T-cell (primary cell): Measurements from ENCODE around the gene APC. TPM values are rescaled to one million over a fixed set of nuclear protein-coding genes. Genes with fewer than 3 reads are reported as not detected.

Source experiments
- ATAC-seq, 4 experiments: fragments of 200-7000 bp in 3 of 4; fragments of 150-1000 bp in 1 of 4; cut with Tn5 transposase; replicated peaks in 1 of 4; 1 replicate in 3 of 4; 2 replicates in 1 of 4; pipeline ENCODE4 v1.10.0; 2021; ENCODE audit warnings: moderate library complexity in 3 of 4, mild to moderate bottlenecking in 2 of 4, moderate number of reproducible peaks in 1 of 4
- CTCF ChIA-PET, 2 donors: fragments of 300-600 bp; sonication (Branson Sonifier 250); formaldehyde crosslinking; loops; one replicate each; lab custom pipeline; 2022; ENCODE audit warnings: antibody characterized with exemption in 2 of 2; lab: Charles Lee
- POLR2A ChIA-PET, 2 donors: fragments of 300-600 bp; sonication (Branson Sonifier 250); formaldehyde crosslinking; loops; one replicate each; lab custom pipeline; 2022; ENCODE audit warnings: antibody characterized with exemption in 2 of 2; lab: Charles Lee
- DNase-seq, 35 experiments: peaks; one replicate each; pipeline versions ENCODE4 v3.0.0 to v3.0.0-alpha.2; 2013 to 2023
- H3K27ac ChIP-seq: one replicate; pipeline ENCODE4 v1.5.1; 2013; ENCODE audit warnings: low read length
- H3K27me3 ChIP-seq, 2 experiments: replicated peaks in 1 of 2; 1 replicate in 1 of 2; 2 replicates in 1 of 2; pipeline versions ENCODE4 v1.6.1 to v1.7.0; 2013; ENCODE audit warnings: low read length in 1 of 2, mixed read lengths in 1 of 2; ENCODE audit not compliant: control insufficient read depth in 2 of 2, insufficient read depth in 2 of 2; ENCODE audit errors: extremely low read depth in 1 of 2
- H3K36me3 ChIP-seq, 2 donors: 1 replicate in 1 of 2; 2 replicates in 1 of 2; pipeline versions ENCODE4 v1.6.1 to v1.7.0; 2013; ENCODE audit warnings: low read length in 1 of 2; ENCODE audit not compliant: control insufficient read depth in 2 of 2, insufficient read depth in 1 of 2; ENCODE audit errors: extremely low read depth in 1 of 2
- H3K4me1 ChIP-seq, 2 experiments: 1 replicate in 1 of 2; 2 replicates in 1 of 2; pipeline versions ENCODE4 v1.6.1 to v1.7.0; 2013; ENCODE audit warnings: low read length in 2 of 2, mixed read lengths in 1 of 2; ENCODE audit not compliant: insufficient read depth in 2 of 2, control insufficient read depth in 1 of 2; ENCODE audit errors: extremely low read depth in 1 of 2
- H3K4me3 ChIP-seq, 2 donors: 1 replicate in 1 of 2; 2 replicates in 1 of 2; pipeline versions ENCODE4 v1.5.1 to v1.7.0; 2013; ENCODE audit warnings: mild to moderate bottlenecking in 2 of 2, low read length in 1 of 2, moderate library complexity in 1 of 2; ENCODE audit not compliant: control insufficient read depth in 1 of 2; ENCODE audit errors: extremely low read depth in 1 of 2
- H3K9me3 ChIP-seq: 2 replicates; pipeline ENCODE4 v1.7.0; 2013
- H3K27ac Mint-ChIP-seq, 2 donors: one replicate each; pipeline ENCODE4 v1.8.0; 2020 to 2021; ENCODE audit warnings: mild to moderate bottlenecking in 2 of 2, mixed read lengths in 2 of 2
- H3K27me3 Mint-ChIP-seq, 2 donors: one replicate each; pipeline ENCODE4 v1.8.0; 2021 to 2022; ENCODE audit warnings: mixed read lengths in 2 of 2
- H3K36me3 Mint-ChIP-seq: one replicate; pipeline ENCODE4 v1.8.0; 2021; ENCODE audit warnings: mixed read lengths
- H3K4me1 Mint-ChIP-seq, 3 donors: one replicate each; pipeline ENCODE4 v1.8.0; 2020 to 2022; ENCODE audit warnings: mixed read lengths in 3 of 3, mild to moderate bottlenecking in 1 of 3
- H3K4me3 Mint-ChIP-seq, 3 donors: one replicate each; pipeline ENCODE4 v1.8.0; 2020 to 2022; ENCODE audit warnings: mild to moderate bottlenecking in 3 of 3, mixed read lengths in 3 of 3, moderate library complexity in 3 of 3
- H3K9me3 Mint-ChIP-seq, 3 donors: one replicate each; pipeline ENCODE4 v1.8.0; 2020 to 2022; ENCODE audit warnings: mixed read lengths in 3 of 3
- WGBS: methylation state at CpG from one replicate; pipeline ENCODE4 v1.1.5; 2013; ENCODE audit warnings: missing lambda C conversion rate; ENCODE audit not compliant: insufficient coverage; 5-methylcytosine and 5-hydroxymethylcytosine counted together
- total RNA-seq, 35 experiments: library from RNA in 6 of 35; stranded (reverse) in 6 of 35; fragments of 120-200 nt in 1 of 35; gene quantifications; one replicate each; pipeline versions ENCODE4 v1.2.1 to v1.2.4 and lab custom pipeline; 2013 to 2026

Gene APC
- total RNA-seq, 5 donors from 2014 or later (not counting 1 experiment from before 2014, with no cell fraction given): 33.0 to 45.0 (median 39.7) TPM

DNA sequence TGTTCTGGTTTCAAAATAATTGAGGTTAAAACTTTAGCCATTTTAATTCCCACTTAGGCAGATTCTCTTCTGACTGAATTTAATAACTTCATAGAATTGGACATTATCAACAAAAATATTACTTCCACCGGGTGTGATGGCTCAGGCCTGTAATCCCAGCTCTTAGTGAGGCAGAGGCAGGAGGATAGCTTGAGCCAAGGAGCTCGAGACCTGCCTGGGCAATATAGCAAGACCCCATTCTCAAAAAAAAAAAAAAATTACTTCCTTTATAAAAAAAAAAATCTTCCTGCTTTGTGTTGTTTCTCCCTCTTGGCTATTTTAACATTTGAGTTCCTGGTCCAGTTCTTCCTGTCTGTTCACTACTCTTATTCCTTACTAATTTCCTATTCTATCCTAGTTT, 18.0 kb downstream of the APC start:
- no peak for ATAC-seq
- no peaks in the 10 kb centered on the region for H3K9me3 ChIP-seq
- Mint-ChIP-seq H3K4me1 (peaks cover 12 to 19% (median 17%) of the 10 kb centered on the region in 3 donors), H3K9me3 (no peaks in the 10 kb centered on the region), H3K27me3 (no peaks in the 10 kb centered on the region), H3K27ac (peak overlapping the region; percentile 51 to 72), H3K36me3 (peaks cover 9% of the 10 kb centered on the region), H3K4me3 (no peak overlapping the region)
- H3K27me3 ChIP-seq: no peaks in the 10 kb centered on the region
- ChIA-PET POLR2A (interaction anchor here in 1 of 2 donors (0.7 kb wide), 1 partner anchor 107 kb away, joined by 6 read pairs; no protein-coding TSS in a partner anchor), CTCF (interaction anchor here (0.6 to 0.7 kb wide), 6 partner anchors 9 to 388 kb away, joined by 3 to 5 read pairs (median 3); no protein-coding TSS in a partner anchor)
- H3K27ac ChIP-seq: no peak overlapping the region
- H3K4me3 ChIP-seq: no peak overlapping the region
- DNase-seq: no peak
- WGBS: no CpG with 5 or more reads among the region's 2 CpGs
- H3K36me3 ChIP-seq: peaks cover 0 to 7% of the 10 kb centered on the region in 2 donors
- H3K4me1 ChIP-seq: no peaks in the 10 kb centered on the region

DNA sequence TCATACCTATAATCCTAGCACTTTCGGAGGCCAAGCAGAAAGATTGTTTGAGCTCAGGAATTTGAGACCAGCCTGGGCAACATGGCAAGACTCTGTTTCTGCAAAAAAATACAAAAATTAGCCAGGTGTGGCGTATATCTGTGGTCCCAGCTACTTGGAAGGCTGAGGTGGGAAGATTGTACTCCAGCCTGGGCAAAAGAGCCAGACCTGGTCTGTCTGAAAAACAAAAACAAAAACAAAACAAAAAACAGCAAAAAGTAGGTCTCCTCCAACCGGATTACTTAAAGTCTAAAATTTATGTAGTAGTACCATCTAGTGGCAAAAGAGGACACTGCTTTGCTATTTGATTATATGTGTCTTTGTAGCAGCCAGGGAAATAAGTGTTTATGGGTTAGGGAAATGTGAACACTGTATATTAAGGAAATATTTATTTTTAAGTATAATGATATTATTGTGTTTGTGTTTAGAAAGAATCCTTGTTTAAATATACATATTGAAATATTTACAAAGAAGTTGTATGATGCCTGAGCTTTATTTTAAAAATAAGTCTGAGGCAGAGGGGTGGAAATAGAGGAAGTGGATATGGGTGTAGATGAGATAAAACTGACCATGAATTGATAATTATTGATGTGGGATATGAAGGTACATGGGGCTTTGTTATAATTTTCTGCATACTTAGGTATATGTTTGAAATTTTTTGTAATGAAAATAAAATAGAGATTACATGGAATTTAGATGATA, 20.0 kb downstream of the APC start:
- H3K27me3 Mint-ChIP-seq: no peaks in the 10 kb centered on the region
- H3K4me1 Mint-ChIP-seq: peaks cover 8 to 15% (median 10%) of the 10 kb centered on the region in 3 donors
- H3K9me3 Mint-ChIP-seq: no peaks in the 10 kb centered on the region
- H3K9me3 ChIP-seq: no peaks in the 10 kb centered on the region
- no peaks in the 10 kb centered on the region for H3K27me3 ChIP-seq
- peaks cover 0 to 7% of the 10 kb centered on the region in 2 donors for H3K36me3 ChIP-seq
- ChIA-PET CTCF (interaction anchor here (0.6 to 3.8 kb wide), 37 partner anchors 8 to 1226 kb away, joined by 3 to 64 read pairs (median 5); no protein-coding TSS in a partner anchor), POLR2A (interaction anchor here in 1 of 2 donors (1.3 kb wide), 1 partner anchor 25 kb away, joined by 3 read pairs; no protein-coding TSS in a partner anchor)
- no peak overlapping the region for H3K4me3 ChIP-seq
- ATAC-seq (peak; percentile 58 to 76 (median 64)), DNase-seq (peak in 4 of 35 experiments; percentile 6 to 75 (median 12))
- H3K27ac ChIP-seq: no peak overlapping the region
- 80% methylated on average over 1 of the region's 3 CpGs for WGBS
- peaks cover 15% of the 10 kb centered on the region for H3K36me3 Mint-ChIP-seq
- no peaks in the 10 kb centered on the region for H3K4me1 ChIP-seq
- H3K27ac Mint-ChIP-seq: peak overlapping the region; percentile 69 to 72
- no peak overlapping the region for H3K4me3 Mint-ChIP-seq

DNA sequence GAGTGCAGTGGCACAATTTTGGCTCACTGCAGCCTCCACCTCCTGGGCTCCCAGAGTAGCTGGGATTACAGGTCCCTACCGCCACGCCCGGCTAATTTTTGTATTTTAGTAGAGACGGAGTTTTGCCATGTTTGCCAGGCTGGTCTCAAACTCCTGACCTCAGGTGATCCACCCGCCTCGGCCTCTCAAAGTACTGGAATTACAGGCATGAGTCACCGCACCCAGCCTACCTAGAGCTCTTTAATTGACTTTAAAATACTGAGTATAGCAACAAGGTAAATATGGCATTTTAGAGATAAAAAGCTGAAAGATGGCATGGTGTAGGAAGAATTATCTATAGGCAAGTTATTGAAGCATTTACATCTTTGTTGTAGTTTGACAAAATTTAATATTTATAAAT, 21.0 kb downstream of the APC start:
- CTCF ChIA-PET: interaction anchor here (0.5 to 3.8 kb wide), 16 partner anchors 10 to 583 kb away, joined by 3 to 64 read pairs (median 8); no protein-coding TSS in a partner anchor
- POLR2A ChIA-PET: interaction anchor here (0.6 to 1.3 kb wide), 2 partner anchors 26 to 260 kb away, joined by 3 read pairs; no protein-coding TSS in a partner anchor
- H3K4me3 ChIP-seq: no peak overlapping the region
- Mint-ChIP-seq H3K4me1 (peaks cover 5 to 6% (median 6%) of the 10 kb centered on the region in 3 donors), H3K27ac (no peak overlapping the region), H3K36me3 (peaks cover 15% of the 10 kb centered on the region), H3K9me3 (no peaks in the 10 kb centered on the region), H3K4me3 (no peak overlapping the region), H3K27me3 (no peaks in the 10 kb centered on the region)
- peaks cover 0 to 7% of the 10 kb centered on the region in 2 donors for H3K36me3 ChIP-seq
- no peaks in the 10 kb centered on the region for H3K9me3 ChIP-seq
- H3K27me3 ChIP-seq: no peaks in the 10 kb centered on the region
- WGBS: 80% methylated on average over 1 of the region's 7 CpGs
- no peak overlapping the region for H3K27ac ChIP-seq
- H3K4me1 ChIP-seq: no peaks in the 10 kb centered on the region
- no peak for DNase-seq
- no peak for ATAC-seq

DNA sequence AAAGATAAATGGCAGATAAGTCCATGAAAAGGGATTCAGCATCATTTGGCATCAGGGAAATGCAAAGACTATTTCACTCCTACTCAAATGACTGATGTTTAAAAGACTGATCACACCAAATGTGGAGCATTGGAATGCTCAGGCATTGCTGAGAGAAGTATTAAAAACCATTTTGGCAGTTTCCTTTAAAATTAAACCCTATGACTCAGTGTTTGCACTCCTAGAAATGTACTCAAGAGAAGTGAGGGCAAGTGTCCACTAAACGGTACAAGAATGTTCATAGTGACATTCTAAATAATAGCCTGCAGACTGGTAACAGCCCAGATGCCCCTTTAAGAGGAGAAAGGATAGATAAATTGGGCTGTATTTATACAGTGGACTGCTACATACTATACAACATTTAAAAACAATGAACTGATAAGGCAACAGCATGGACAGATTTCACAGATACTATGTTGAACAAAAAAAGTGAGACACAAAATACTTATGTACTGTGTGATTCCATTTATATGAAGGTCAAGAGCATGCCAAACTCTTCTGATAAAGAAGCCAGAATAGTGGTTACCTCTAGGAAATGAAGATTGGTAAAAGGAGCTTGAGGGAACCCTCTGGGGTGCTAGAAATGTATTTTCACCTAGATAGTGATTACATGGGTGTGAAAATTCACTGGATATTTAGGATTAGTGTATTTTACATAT, 24.6 kb downstream of the APC start:
- H3K9me3 Mint-ChIP-seq: no peaks in the 10 kb centered on the region
- no peaks in the 10 kb centered on the region for H3K27me3 Mint-ChIP-seq
- Histone ChIP-seq H3K4me1 (no peaks in the 10 kb centered on the region), H3K4me3 (no peak overlapping the region), H3K36me3 (peaks cover 0 to 10% of the 10 kb centered on the region in 2 donors), H3K9me3 (no peaks in the 10 kb centered on the region), H3K27me3 (no peaks in the 10 kb centered on the region), H3K27ac (no peak overlapping the region)
- no peak overlapping the region for H3K4me3 Mint-ChIP-seq
- ATAC-seq: no peak
- POLR2A ChIA-PET: interaction anchor here in 1 of 2 donors (0.6 kb wide), 1 partner anchor 1529 kb away, joined by 3 read pairs; no protein-coding TSS in a partner anchor
- CTCF ChIA-PET: interaction anchor here (0.6 to 0.8 kb wide), 3 partner anchors 28 to 740 kb away, joined by 3 read pairs; no protein-coding TSS in a partner anchor
- no CpG with 5 or more reads among the region's 1 CpG for WGBS
- H3K4me1 Mint-ChIP-seq: peaks cover 0 to 3% (median 2%) of the 10 kb centered on the region in 3 donors
- H3K36me3 Mint-ChIP-seq: peaks cover 18% of the 10 kb centered on the region
- no peak overlapping the region for H3K27ac Mint-ChIP-seq
- no peak for DNase-seq

- no peak for DNase-seq
- Mint-ChIP-seq H3K4me1 (no peaks in the 10 kb centered on the region), H3K9me3 (no peaks in the 10 kb centered on the region), H3K4me3 (no peak overlapping the region), H3K27me3 (no peaks in the 10 kb centered on the region), H3K36me3 (peaks cover 22% of the 10 kb centered on the region), H3K27ac (no peak overlapping the region)
- CTCF ChIA-PET: interaction anchor here in 1 of 2 donors (0.6 kb wide), 1 partner anchor 27 kb away, joined by 3 read pairs; no protein-coding TSS in a partner anchor
- Histone ChIP-seq H3K4me3 (no peak overlapping the region), H3K36me3 (peaks cover 0 to 16% of the 10 kb centered on the region in 2 donors), H3K4me1 (no peaks in the 10 kb centered on the region), H3K27ac (no peak overlapping the region), H3K27me3 (no peaks in the 10 kb centered on the region), H3K9me3 (no peaks in the 10 kb centered on the region)
- no peak for ATAC-seq
- POLR2A ChIA-PET: interaction anchor here in 1 of 2 donors (0.6 kb wide), 1 partner anchor 1530 kb away, joined by 3 read pairs; no protein-coding TSS in a partner anchor
- no CpG with 5 or more reads among the region's 1 CpG for WGBS
Measured at GRCh38 chr5:112763165-112763564, 25.5 kb downstream of the APC start.

GRCh38 chr5:112772124-112772523, 34.4 kb downstream of the APC start:
- Histone ChIP-seq H3K9me3 (no peaks in the 10 kb centered on the region), H3K27me3 (no peaks in the 10 kb centered on the region), H3K4me3 (no peak overlapping the region), H3K36me3 (peaks cover 0 to 42% of the 10 kb centered on the region in 2 donors), H3K27ac (no peak overlapping the region), H3K4me1 (no peaks in the 10 kb centered on the region)
- no peak overlapping the region for H3K4me3 Mint-ChIP-seq
- no peak for DNase-seq
- POLR2A ChIA-PET: interaction anchor here in 1 of 2 donors (0.6 to 1.0 kb wide), 3 partner anchors 18 to 165 kb away, joined by 3 to 5 read pairs (median 4); no protein-coding TSS in a partner anchor
- H3K36me3 Mint-ChIP-seq: peaks cover 25% of the 10 kb centered on the region
- ATAC-seq: no peak
- H3K9me3 Mint-ChIP-seq: no peaks in the 10 kb centered on the region
- no peaks in the 10 kb centered on the region for H3K4me1 Mint-ChIP-seq
- no peaks in the 10 kb centered on the region for H3K27me3 Mint-ChIP-seq
- H3K27ac Mint-ChIP-seq: no peak overlapping the region
- CTCF ChIA-PET: interaction anchor here in 1 of 2 donors (0.6 to 1.0 kb wide), 4 partner anchors 15 to 596 kb away, joined by 3 to 5 read pairs (median 4); no protein-coding TSS in a partner anchor
